Loucy (cell line): Measurements from ENCODE around the gene MLH1.

Experiments
- CTCF ChIP-seq: fragments of 200-600 bp; sonication (generic); conservative IDR thresholded peaks from 2 replicates; pipeline ENCODE4 v1.5.1; 2014; ENCODE audit warnings: mild to moderate bottlenecking, antibody characterized with exemption, low read length
- EZH2phosphoT487 ChIP-seq: fragments of 200-600 bp; IDR thresholded peaks from 2 replicates; pipeline ENCODE4 v1.6.1; 2018; ENCODE audit warnings: antibody characterized with exemption, mild to moderate bottlenecking, moderate library complexity, borderline replicate concordance

GRCh38 chr3:36954452-36955134 is 38.7 kb upstream of the MLH1 start:
- TF ChIP-seq EZH2phosphoT487 (no peak), CTCF (no peak)
